Fibroblast of lung (primary cell): ENCODE data around the gene TAS1R1. TPM values are rescaled to one million over a fixed set of nuclear protein-coding genes. Genes with fewer than 3 reads are reported as not detected.

Experiments
- DNase-seq, 2 donors: peaks; one replicate each; pipeline versions ENCODE4 v3.0.0 to v3.0.0-alpha.2; 2010; ENCODE audit warnings: low read depth in 2 of 2
- H2AFZ ChIP-seq: 2 replicates; pipeline ENCODE4 v1.5.1; 2012; ENCODE audit warnings: low read length, control low read depth, inconsistent platforms
- H3K27ac ChIP-seq: 2 replicates; pipeline ENCODE4 v1.5.1; 2011; ENCODE audit warnings: low read length, control low read depth; ENCODE audit not compliant: insufficient read depth
- H3K27me3 ChIP-seq: 2 replicates; pipeline ENCODE4 v1.5.1; 2011; ENCODE audit warnings: mild to moderate bottlenecking, low read length; ENCODE audit not compliant: control insufficient read depth, insufficient read depth
- H3K36me3 ChIP-seq: 2 replicates; pipeline ENCODE4 v1.5.1; 2011; ENCODE audit warnings: low read length; ENCODE audit not compliant: control insufficient read depth, insufficient read depth
- H3K4me1 ChIP-seq: 2 replicates; pipeline ENCODE4 v1.5.1; 2011; ENCODE audit warnings: low read length; ENCODE audit not compliant: control insufficient read depth, insufficient read depth; ENCODE audit errors: extremely low read depth
- H3K4me2 ChIP-seq: 2 replicates; pipeline ENCODE4 v1.5.1; 2011; ENCODE audit warnings: low read length, control low read depth; ENCODE audit not compliant: insufficient read depth; ENCODE audit errors: extremely low read depth
- H3K4me3 ChIP-seq, 4 experiments: fragments of 200-600 bp in 1 of 4; sonication (generic) in 1 of 4; replicated peaks in 1 of 4; 2 replicates each; pipeline ENCODE4 v1.5.1; 2011 to 2016; ENCODE audit warnings: low read length in 4 of 4, low read depth in 3 of 4, mild to moderate bottlenecking in 3 of 4, control low read depth in 2 of 4, inconsistent platforms in 1 of 4, mixed read lengths in 1 of 4; ENCODE audit not compliant: insufficient read depth in 1 of 4; ENCODE audit errors: control extremely low read depth in 1 of 4
- H3K79me2 ChIP-seq: 2 replicates; pipeline ENCODE4 v1.5.1; 2012; ENCODE audit warnings: mild to moderate bottlenecking, low read length, inconsistent platforms; ENCODE audit not compliant: control insufficient read depth, insufficient read depth
- H3K9ac ChIP-seq: 2 replicates; pipeline ENCODE4 v1.5.1; 2011; ENCODE audit warnings: mild to moderate bottlenecking, low read length, control low read depth; ENCODE audit not compliant: insufficient read depth
- H3K9me3 ChIP-seq: 2 replicates; pipeline ENCODE4 v1.5.1; 2012; ENCODE audit warnings: low read depth, low read length; ENCODE audit not compliant: control insufficient read depth, insufficient read depth
- H4K20me1 ChIP-seq: 2 replicates; pipeline ENCODE4 v1.5.1; 2011; ENCODE audit warnings: low read length; ENCODE audit not compliant: control insufficient read depth, insufficient read depth; ENCODE audit errors: extremely low read depth
- EZH2 ChIP-seq: IDR thresholded peaks from 2 replicates; pipeline ENCODE4 v1.5.1; 2012; ENCODE audit warnings: low read length, control low read depth, mild to moderate bottlenecking; ENCODE audit errors: missing control alignments
- polyA plus RNA-seq, 2 donors: library from polyadenylated mRNA; depleted of rRNA in 1 of 2; stranded (reverse) in 1 of 2; unstranded in 1 of 2; fragments of >200 nt; gene quantifications; 2 replicates each; pipeline ENCODE4 v1.2.1, GENCODE V29; 2011 to 2012; ENCODE audit warnings: missing spikeins in 1 of 2
- total RNA-seq: library from RNA; depleted of rRNA; stranded (reverse); fragments of >200 nt; gene quantifications from 2 replicates; pipeline ENCODE4 v1.2.1, GENCODE V29; 2014
- TF ChIP-seq, protein P1 (sequence below), 2 donors: IDR thresholded peaks in 1 of 2; conservative IDR thresholded peaks in 1 of 2; 1 replicate in 1 of 2; 2 replicates in 1 of 2; pipeline ENCODE4 v1.5.1; 2011 to 2012; ENCODE audit warnings: low read length in 2 of 2, control low read depth in 1 of 2, inconsistent platforms in 1 of 2, low read depth in 1 of 2, mild to moderate bottlenecking in 1 of 2

Gene TAS1R1
- total and polyA plus RNA-seq, 2 donors (not counting 1 experiment from before 2014, with no cell fraction given) = 0.10 to 0.17 TPM

DNA sequence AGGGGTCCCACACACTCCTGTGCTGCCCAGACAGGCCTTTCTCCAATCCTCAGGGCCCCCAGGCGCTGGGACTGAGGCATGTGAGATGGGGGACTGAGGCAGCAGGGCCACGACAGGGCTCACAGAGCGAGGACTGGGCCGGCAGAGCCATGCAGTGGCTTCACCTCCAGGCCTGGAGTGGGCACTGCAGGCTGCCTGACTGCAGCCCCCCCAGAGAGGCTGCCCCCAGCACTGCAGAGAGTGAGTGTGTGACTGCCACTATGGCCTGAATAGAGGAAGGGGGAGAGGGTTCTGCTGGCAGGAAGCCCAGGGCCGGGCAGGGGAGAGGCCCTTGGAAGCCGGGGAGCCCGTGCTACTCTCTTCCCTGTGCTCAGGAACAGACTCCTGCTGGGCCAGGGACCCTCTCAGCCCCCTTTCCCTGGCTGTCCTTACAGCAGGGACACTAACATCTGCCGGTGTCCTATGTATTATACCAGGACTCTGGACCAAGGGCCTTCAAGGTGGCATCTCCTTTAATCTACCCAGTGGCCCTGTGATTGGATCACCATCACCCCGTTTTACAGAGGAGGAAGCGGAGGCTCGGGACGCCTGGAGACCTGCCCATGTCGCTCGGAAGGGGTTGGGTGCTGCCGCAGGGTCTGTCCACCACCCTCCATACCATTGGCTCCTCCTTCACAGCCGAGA lies 43.4 kb upstream of the TAS1R1 start:
- no peaks in the 10 kb centered on the region for H3K9me3 ChIP-seq
- no peaks in the 10 kb centered on the region for H3K27me3 ChIP-seq
- H3K79me2 ChIP-seq = no peaks in the 10 kb centered on the region
- DNase-seq = no peak
- no peaks in the 10 kb centered on the region for H3K36me3 ChIP-seq
- H3K9ac ChIP-seq = no peak overlapping the region
- H3K4me1 ChIP-seq = no peaks in the 10 kb centered on the region
- H3K4me2 ChIP-seq = no peak overlapping the region
- no peak overlapping the region for H2AFZ ChIP-seq
- H4K20me1 ChIP-seq = no peaks in the 10 kb centered on the region
- no peak overlapping the region for H3K27ac ChIP-seq
- TF ChIP-seq, protein P1, sequence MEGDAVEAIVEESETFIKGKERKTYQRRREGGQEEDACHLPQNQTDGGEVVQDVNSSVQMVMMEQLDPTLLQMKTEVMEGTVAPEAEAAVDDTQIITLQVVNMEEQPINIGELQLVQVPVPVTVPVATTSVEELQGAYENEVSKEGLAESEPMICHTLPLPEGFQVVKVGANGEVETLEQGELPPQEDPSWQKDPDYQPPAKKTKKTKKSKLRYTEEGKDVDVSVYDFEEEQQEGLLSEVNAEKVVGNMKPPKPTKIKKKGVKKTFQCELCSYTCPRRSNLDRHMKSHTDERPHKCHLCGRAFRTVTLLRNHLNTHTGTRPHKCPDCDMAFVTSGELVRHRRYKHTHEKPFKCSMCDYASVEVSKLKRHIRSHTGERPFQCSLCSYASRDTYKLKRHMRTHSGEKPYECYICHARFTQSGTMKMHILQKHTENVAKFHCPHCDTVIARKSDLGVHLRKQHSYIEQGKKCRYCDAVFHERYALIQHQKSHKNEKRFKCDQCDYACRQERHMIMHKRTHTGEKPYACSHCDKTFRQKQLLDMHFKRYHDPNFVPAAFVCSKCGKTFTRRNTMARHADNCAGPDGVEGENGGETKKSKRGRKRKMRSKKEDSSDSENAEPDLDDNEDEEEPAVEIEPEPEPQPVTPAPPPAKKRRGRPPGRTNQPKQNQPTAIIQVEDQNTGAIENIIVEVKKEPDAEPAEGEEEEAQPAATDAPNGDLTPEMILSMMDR (conservative IDR thresholded peaks at IDR 0.05 in 1 of 2, IDR thresholded peaks at IDR 0.05 in 1 of 2; ENCODE audit: low read depth in 1 of 2, low read length in 2 of 2) = no peak
- TF ChIP-seq EZH2 = no peak
- H3K4me3 ChIP-seq = no peak overlapping the region

DNA sequence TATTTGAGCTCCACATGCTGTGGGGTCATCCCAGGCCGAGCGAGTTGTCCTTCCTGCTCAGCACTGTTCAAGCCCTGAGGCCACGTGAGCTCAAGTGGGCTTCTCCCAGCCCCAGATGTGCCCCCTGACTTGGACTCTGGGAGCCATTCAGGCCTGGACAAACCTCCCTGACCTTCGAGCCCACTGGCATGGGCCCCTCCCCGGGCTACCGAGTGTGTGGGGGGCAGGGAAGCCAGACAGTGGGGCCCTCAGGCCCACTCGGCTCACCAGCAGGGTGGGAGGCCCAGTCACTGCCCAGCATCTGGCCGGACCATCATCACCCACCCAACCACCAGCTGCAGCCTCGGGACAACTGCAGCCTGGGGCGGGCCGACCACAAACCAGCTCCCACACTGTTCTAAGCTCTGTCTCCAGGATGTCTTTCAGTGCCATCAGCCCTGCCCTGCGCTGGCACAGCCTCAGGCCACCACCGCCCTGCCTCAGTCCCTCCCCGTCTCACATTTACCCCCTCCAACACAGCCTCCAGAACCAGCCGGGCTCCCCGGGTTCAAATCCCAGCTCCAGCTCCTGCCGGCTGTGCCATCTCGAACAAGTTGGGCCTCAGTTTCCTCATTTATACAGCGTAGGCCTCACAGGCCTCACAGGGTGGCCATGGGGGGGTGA lies 42.7 kb upstream of the TAS1R1 start:
- DNase-seq = no peak
- H3K4me3 ChIP-seq = no peak overlapping the region
- no peak overlapping the region for H2AFZ ChIP-seq
- no peaks in the 10 kb centered on the region for H3K9me3 ChIP-seq
- no peaks in the 10 kb centered on the region for H3K4me1 ChIP-seq
- no peak overlapping the region for H3K4me2 ChIP-seq
- H3K9ac ChIP-seq = no peak overlapping the region
- H4K20me1 ChIP-seq = no peaks in the 10 kb centered on the region
- H3K36me3 ChIP-seq = no peaks in the 10 kb centered on the region
- H3K79me2 ChIP-seq = no peaks in the 10 kb centered on the region
- no peaks in the 10 kb centered on the region for H3K27me3 ChIP-seq
- H3K27ac ChIP-seq = no peak overlapping the region
- TF ChIP-seq EZH2 = no peak
- TF ChIP-seq, protein P1 (conservative IDR thresholded peaks at IDR 0.05 in 1 of 2, IDR thresholded peaks at IDR 0.05 in 1 of 2; ENCODE audit: low read depth in 1 of 2, low read length in 2 of 2) = no peak

DNA sequence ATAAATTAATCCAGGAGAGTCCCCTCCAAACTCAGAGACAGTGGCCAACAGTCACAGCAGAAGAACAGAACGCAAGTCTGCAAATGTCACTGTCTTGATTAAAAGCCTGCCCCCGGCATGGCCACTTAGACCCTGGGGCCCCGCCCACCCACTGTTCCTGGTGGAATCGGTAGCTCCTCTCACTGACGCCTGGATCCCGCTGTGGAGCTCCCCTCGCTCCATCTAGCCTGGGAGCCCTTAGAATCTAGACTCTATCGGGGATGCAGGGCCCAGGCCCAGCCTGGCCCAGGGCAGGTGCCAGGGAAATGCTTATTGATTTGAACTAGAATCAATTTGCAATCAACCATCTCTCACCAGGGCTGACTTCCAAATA lies 42.2 kb upstream of the TAS1R1 start:
- Histone ChIP-seq H3K79me2 (no peaks in the 10 kb centered on the region), H4K20me1 (no peaks in the 10 kb centered on the region), H3K27ac (no peak overlapping the region), H3K4me2 (no peak overlapping the region), H3K9me3 (no peaks in the 10 kb centered on the region), H2AFZ (no peak overlapping the region), H3K4me1 (no peaks in the 10 kb centered on the region), H3K36me3 (no peaks in the 10 kb centered on the region), H3K9ac (no peak overlapping the region), H3K27me3 (no peaks in the 10 kb centered on the region), H3K4me3 (no peak overlapping the region)
- TF ChIP-seq, protein P1 (conservative IDR thresholded peaks at IDR 0.05 in 1 of 2, IDR thresholded peaks at IDR 0.05 in 1 of 2; ENCODE audit: low read depth in 1 of 2, low read length in 2 of 2) = no peak
- TF ChIP-seq EZH2 = no peak
- no peak for DNase-seq
